NCI-H1105 treated with DMSO at 0.1 percent for 48 hours (cell line): ENCODE measurements around the gene SLIT1.
A peak's percentile ranks its signal among the peaks of the same experiment; 100 is the strongest.

Experiments used
- DNase-seq: peaks from one replicate; lab custom pipeline; 2025; lab: John Stamatoyannopoulos, UW

Gene SLIT1

DNA sequence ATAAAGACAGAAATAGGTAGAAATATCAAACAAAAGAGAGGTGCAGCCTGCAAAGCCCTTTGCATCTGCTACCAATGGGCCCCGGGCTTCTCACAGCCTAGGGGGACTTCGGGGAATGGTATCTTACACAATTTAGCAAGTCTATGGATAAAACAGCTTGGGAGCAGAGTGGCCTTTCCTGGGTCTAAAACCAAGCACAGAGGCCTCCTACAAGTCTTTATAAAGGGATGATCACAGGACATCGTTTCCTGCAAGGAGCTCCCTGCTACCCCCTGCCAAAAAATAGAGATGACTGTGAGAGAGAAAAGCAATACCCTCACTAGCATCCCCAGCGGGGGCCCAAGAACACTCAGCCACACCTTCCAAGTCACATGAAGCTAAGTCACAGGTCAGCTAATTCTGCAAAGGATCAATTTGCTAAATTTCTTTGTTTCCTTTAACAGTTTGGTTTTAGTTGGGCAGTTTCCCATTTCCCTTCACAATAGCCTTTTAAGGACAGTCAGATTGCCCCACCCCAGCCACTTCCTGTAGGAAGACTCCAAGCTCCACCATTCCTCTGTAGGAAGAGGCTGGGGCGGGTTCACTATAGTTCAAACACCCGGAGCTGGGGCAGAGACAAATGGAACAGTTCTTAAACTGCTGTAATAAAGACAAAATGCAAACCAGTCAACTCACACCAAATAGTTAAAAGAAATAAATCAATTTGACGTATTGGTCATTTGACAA is 105.5 kb downstream of the SLIT1 start:
- DNase-seq = no peak

DNA sequence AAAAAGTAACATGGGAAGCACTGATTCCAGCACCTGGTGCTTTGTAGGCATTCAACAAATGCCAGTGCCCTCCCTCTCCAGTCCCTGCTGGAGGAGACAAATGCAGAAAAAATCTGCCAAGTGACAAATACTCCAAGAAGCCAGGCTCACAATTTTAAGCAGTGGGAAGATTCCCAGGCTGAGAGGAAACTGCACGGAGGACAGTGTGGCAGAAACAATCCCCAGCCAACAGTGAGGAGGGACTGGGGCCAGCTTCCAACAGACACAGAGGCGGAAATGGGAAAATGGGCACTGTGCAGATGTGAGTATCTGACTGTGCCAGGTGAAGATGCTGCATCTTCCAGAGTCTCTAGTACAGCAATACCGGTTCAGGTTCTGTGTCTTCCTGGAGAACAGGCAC is 106.3 kb downstream of the SLIT1 start:
- DNase-seq = no peak

GRCh38 chr10:97078938-97079445 is 106.8 kb downstream of the SLIT1 start:
- no peak for DNase-seq

DNA sequence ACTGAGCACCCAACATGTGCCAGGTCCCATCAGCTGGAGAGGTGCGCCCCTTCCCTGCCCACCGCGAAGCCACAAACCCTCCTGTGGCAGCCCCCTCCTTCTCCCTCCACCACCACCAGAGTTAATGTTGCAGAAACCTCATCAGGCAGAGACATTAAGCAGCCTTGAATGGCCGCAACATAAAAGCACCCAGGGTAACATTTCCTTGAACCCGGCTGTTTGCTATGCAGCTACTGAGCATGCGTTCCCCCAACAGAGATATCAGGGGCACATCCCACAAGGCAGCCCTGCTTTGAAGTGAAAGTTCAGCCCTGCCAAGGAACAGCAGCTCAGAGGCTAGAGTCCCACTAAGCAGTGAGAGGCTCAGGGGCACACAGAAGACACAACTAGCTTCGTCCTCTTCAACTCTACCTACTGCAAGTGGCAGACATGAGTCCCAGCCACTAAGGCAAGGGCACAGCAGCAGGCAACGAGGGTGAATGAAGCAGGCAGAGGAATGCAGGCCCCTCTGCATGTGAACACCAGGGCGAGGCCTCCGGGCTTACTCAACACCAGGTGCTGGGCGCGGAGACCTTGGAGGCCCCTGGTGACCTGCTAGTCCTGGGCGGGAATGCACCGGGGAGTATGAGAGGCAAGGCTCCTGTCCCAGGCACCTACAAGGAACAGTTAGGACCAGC is 107.4 kb downstream of the SLIT1 start:
- no peak for DNase-seq

DNA sequence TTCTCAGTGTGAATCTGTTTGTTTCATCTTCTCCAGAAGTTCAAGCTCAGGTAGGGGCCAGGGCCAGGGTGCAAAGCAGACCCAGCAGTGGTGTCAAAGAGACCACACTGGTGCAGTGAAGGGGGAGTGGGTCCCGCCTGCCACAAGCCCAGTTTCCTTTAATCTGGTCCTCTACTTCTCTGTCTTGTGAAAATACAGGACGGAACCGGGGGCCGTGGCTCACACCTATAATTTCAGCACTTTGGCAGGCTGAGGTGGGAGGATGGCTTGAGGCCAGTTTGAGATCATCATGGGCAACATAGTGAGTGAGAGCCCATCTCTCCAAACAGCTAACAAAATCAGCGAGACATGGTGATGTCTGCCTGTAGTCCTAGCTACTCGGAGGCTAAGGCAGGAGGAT is 109.0 kb downstream of the SLIT1 start:
- no peak for DNase-seq

DNA sequence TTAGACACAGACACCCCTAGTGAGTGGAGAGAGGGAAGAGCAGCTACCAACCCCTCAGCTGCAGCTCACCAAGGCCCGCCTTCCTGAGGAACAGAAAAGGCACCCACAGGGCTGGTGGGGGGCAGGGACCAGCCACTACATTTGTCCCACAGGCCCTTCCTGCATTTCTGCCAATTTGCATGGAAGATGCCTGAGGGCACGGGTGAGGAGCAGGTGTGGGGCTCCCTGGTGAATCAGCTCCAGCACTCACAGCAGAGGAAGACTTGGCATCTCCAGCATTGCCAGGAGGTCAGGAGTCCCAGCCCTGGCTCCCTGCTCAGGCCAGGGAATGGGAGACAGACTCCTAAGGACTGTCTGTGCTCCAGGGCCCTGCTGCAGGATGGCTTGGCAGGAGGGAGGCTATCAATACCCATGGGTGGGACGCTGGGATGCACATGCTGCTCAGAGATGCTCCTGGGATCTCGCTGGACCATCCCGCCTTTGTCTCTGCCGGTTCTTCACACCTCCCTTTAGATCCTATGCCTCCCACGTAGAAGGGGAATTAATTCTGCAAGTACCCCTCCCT is 109.7 kb downstream of the SLIT1 start:
- no peak for DNase-seq

DNA sequence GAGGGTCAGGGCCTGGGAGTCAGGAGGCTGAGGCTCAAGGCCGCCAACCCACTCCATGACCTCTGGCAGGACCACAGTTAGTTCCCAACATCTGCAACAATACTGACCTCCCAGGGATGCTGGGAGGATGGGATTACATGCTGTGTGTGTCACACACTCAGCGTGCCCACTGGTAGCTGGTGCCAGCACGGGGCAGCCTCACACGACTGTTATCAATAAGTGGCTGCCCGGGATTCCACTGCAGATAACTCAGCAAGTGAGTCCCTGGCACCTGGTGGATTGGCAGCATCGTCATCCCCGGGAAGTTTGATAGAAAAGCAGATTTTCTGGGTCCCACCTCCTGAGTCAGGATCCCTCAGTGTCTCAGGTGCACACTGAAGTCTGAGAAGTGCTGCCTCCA is 110.3 kb downstream of the SLIT1 start:
- DNase-seq = no peak

DNA sequence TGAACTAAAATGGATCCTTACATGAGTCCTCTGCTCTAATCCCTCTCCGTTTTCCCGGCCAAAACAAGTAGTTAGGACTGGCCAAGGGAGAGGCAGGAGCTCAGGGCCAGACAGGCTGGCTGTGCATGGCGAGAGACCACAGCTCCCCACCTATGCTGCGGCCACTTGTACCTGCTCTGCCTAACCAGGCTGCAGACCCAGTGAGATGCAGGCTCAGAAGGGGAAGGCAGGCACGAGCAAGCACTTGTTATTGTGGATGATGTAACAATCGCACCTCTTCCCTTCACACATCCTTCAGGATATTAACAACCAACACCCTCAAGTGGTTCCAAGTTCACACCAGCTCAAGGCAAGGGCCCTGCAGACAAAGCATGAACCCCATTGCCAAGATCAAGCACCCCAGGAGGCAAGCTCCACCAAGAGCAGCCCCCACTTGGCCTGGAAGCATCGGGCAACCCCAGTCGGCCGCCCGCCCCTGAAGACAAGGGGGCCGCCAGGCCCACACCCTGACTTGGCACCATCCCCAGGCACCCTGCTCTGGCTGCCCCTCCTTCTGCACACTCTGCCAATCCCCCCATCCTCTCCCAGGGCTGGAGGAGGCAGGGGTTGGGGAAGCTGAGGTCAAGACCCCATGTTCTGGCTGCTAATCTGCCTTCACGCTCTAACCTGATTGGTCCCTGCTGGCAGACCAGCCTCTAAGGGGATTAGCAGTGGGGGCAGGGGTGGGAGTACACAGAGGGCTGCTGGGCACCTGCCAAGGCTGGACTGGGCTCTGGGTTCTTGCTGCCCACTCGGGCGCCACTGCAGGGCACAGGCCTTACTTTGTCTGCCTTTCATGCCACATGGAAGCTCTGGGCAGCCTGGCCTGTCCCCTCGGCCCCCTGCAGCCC is 111.3 kb downstream of the SLIT1 start:
- no peak for DNase-seq

GRCh38 chr10:97072851-97073665 is 112.7 kb downstream of the SLIT1 start:
- peak; percentile 50 for DNase-seq

DNA sequence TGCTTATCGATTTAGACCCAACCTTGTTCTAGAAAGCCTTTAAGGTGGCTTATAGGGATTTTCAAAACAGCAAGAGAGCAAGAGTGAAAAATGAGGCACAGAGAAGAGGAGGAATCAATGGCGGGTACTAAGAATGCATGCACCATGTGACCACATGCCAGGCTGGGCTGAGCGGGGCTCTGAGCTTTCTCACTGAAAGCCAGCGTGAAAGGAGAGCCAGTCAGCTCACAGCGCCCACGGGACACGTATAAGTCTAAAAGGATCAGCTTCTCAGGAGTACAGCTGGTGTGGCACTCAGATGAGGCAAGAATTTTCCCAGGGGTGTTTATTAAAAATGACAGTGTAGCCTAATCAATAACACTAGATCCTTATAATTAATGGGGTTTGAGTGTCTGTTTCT is 114.3 kb downstream of the SLIT1 start:
- no peak for DNase-seq

DNA sequence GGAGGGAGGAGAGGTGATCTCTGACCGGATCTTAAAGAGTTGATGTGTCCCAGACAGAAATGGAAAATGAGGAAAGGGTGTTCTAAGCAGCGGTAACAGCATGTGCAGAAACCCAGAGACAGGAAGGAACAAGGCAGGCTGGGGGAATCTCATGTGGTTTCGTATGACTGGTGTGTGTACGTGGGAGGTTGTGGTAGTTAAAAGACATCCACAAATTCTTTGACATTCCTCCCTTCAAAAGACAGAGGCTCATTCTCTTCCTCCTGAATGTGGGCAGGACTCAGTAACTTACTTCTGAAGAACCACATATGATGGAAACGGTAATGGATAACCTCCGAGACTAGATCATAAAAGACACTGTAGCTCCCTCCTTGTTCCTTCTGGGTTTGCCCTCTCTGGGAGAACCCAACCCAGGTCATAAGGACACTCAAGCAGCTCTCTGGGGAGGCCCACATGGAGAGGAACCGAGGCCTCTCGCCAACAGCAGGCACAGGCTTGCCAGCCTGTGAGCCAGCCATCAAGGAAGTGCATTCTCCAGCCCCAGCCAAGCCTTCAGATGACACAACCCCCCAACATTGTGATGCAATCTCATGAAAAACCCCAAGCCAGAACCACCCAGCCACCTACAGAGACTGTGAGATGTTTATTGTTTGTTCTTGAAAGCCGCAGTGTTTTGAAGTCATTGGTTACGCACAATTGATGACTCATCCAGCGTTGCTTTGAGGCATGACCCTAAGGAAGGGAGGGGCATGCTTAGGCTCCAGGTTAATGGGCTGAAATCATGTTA is 116.0 kb downstream of the SLIT1 start:
- no peak for DNase-seq

GRCh38 chr10:97069026-97069425 is 116.7 kb downstream of the SLIT1 start:
- no peak for DNase-seq

GRCh38 chr10:97067716-97068391 is 117.9 kb downstream of the SLIT1 start:
- DNase-seq = no peak

DNA sequence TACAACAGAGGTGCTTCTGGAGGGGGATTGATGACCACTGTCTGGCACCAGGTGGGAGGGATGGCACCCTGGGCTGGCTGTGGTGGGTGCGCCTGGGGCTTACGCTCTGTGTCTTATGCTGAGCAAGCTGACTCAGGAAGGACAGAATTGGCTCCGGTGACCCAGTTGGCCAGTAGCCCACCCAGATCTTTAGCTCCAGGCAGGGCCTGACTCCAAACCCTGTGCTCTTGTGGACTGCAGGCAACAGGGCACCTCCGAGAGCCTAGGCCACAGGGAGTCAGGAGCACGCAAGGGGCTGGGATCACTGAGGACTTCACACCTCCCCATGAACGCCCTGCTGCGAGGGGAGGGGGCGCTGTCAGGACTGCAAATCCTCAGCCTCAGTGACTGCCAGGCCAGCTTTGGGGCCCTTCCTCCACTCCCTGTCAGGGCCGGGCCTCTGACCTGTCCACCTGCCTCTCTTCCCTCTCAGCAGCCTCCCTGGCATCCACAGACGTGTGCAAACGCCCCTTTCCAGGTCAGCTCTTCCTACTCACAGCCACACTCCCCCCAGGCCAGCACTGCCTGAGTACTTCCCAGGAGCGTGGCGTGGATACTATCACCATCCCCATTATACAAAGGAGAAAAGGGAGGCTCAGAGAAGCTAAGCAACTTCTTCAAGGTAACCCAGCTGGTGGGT is 118.7 kb downstream of the SLIT1 start:
- DNase-seq = no peak

DNA sequence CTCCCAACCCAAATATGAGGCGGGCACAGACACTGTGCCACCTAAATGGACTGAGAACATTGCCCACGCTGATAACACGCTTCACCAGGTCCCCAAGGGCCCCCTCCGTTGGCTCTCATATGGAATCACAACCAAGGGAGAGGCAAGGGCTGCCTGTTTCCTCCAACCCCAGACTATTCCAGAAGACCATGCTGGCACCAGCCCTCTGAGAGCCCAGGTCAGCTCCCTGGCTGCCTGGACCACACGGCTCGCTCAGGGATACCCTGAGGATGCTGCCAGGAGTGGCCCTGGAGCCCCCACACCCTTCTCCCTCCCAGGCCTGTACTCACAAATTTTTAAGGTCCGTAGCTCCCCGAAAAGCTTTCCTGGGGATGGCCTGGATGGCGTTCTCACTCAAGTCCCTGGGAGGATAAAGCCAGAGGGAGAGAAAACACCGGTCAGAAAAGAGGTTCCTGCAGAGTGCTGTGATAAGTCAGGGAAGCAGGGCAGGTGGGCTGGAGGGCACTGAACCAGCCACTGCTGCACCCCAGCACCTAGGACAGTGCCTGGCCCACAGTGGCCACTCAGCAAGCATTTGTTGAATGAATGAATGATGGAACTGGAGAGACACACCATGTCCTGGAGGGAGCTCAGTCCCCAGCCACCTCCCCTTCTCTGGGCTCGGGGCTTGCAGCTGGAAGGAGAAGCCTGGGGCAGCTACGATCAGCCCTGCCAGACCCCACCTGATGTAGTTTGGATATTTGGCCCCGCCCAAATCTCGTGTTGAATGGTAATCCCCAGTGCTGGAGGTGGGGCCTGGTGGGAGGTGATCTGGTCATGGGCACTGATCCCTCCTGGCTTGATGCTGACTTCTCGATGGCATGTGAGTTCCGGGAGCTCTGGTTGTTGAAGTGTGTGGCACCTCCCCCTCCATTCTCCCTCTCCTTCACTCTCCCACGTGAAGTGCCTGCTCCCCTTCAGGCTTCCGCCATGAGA is 119.8 kb downstream of the SLIT1 start:
- no peak for DNase-seq

- DNase-seq = no peak
Observed at GRCh38 chr10:97065128-97065527, 120.6 kb downstream of the SLIT1 start.

- DNase-seq = no peak
Observed at GRCh38 chr10:97063983-97064837, 121.5 kb downstream of the SLIT1 start.
